ENCODE measurements around the gene RHCG.
"Not testable (repeated sequence)": the region's sequence is repeated elsewhere in the genome, so short reads cannot be mapped to it uniquely, and the experiment has no call there.

RHCG gene

GRCh38 chr15:89477411-89478242 lies 18.8 kb downstream of the RHCG start:
- no peak for DNase-seq (ENCODE audit: low read depth)

- DNase-seq (ENCODE audit: low read depth), result no peak
Measured at GRCh38 chr15:89475661-89476060, 20.7 kb downstream of the RHCG start.

GRCh38 chr15:89472785-89473256 lies 23.6 kb downstream of the RHCG start:
- no peak for DNase-seq (ENCODE audit: low read depth)

DNA sequence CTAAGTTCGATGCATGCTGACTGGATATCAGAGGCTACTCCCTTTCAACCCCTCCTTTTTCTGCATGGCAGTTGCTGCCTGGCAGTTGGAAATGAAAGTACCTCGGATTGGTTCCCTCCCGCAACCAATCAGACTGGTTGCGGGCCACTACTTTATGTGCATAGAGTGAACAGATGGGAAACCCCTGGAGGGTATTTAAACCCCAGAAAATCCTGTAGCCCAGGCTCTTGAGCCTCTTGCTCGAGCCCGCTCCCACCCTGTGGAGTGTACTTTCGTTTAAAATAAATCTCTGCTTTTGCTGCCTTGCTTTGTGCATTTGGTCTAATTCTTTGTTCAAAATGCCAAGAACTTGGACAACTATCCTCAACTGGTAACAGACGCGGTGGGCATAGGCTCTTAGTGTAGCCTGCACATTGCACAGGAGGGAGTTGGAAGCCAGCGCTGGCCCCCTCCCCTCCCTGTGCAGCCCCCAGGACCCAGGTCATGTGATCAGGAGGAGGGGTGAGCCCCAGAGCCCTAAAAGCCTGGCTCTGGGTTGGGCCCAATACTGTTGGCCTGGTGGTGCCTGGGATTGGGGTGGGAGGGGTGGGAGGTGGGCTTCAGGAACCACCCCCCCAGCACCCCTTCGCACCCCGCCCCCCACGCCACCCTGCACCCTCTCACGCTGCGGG lies 26.8 kb downstream of the RHCG start:
- no peak for DNase-seq (ENCODE audit: low read depth)

GRCh38 chr15:89468813-89469212 lies 27.6 kb downstream of the RHCG start:
- not testable (repeated sequence) for DNase-seq (ENCODE audit: low read depth)

DNA sequence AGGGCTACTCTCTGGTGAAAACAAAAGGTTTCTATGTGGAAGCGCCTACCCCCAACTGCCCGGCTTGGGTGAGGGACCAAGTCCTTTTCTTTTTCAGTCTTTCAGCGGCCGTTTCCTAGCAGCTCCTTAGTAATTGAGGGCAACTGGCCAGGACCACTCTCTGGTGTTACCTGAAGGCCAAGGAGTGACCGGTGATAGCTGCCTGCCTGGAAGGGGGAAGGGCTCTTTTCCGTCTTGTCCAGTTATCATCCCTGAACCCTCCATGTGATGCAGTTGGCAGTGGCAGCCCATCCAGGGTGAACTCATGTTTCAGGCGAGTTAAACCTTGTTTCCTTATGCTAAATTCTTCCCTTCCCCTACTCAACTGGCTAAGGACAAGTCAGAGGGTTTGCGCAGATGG lies 33.3 kb downstream of the RHCG start:
- DNase-seq (ENCODE audit: low read depth), result no peak

- DNase-seq (ENCODE audit: low read depth), result no peak
Measured at GRCh38 chr15:89462198-89462912, 34.0 kb downstream of the RHCG start.

DNA sequence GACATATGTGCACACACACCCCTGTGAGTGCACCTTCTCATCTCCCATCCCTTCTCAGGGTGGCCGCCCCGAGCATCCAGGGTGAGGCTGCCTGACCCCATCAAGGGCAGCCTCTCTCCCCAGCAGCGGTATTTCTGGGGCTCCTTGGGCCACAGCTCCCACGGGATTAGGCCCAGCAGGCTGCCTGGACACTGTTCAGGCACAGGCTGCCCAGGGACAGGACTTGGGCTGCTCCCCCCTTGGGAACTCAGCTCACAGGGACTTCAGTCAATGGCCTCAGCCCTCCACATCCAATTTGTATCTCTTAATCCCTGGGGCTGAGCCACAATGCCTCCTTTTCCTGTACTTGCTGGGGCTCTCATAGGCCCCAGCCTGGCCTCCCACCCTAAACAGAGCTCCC lies 35.0 kb downstream of the RHCG start:
- DNase-seq (ENCODE audit: low read depth), result no peak

DNA sequence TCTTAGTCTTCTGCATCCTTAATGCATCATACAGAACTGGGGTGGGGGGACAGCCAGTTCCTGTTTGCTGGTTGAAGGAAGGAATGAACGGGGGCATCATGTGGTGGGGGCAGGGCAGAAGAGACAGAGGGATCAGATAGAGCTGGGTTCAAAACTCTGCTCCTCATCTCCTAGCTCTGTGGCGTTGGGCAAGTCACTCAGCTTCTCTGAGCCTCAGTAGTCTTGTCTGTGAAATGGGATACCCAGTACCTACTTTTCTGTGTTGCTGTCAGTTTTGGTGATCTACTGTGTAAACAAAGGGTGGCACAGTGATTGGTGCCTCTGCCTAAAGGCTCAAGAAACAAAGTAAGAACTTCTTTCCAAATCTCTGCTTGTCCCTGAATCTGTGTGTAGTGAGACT lies 36.3 kb downstream of the RHCG start:
- no peak for DNase-seq (ENCODE audit: low read depth)

DNA sequence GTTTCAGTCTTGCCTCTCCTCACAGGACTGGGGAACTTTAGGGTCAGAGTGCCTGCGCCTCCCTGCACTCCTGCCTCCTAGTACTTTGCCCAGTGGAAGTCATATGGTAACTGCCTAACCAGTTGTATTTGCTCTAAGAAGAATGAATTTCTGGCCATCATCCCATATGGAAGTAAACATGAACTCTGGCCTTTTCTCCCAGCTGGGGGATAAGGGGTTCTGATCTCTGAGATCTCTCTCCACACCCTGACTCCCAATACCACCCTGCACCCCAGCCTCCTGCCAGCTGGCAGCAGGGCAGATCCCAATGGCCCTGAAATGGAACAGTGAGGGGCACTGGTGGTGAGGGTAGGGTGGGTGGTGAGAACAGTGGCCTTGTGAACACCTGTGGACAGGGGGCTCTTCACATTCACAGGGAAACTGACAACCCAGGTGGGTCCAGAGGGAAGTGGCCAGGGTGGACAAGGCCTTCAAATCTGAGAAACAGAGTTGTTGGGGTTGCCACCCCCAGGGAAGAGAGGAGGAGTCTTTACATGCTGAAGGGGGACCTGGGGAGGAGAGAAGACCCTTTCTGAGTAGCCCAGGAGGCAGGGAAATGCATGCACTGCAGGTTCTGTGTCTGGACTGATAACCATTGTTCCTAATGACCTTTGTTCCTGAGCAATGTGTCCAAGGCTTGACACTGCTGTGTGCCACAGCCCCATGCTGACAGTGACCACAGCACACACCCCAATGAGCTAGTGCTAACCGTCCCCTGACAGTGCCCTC lies 36.9 kb downstream of the RHCG start:
- no peak for DNase-seq (ENCODE audit: low read depth)

DNA sequence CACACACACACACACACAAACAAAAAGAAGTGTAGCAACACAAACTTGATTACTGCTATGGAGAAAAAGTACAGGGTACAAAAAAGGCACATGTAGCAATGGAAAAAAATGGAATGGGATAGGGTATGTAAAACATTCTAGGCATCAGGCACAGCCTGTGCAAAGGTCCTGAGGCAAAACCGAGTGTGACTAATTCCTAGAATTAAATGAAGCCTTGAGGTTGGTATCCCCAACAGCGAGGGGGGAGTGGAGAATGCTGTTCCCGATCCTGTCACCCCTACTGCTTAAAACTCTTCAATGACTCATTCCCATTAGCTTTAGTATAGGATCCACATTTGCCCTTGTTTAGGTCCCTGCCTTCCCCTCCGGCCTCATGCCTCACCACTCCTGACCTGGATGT lies 37.9 kb downstream of the RHCG start:
- no peak for DNase-seq (ENCODE audit: low read depth)

DNA sequence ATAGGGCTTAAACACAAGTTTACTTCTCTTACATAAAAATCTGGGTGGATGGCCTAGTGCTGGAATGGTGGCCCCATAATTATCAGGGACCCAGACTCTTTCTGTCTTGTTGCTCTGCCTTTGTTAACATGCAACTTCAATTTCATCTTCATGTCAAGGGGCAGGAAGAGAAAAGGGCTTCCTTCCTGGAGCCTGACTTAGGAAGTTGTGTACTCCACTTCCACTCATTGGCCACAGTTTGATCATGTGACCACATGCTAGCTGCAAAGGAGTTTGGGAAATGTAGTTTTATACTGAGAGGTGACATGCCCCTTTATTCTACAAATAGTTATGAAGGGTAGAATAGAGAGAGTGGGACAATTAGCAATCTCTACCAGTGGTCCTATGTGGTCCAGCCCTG lies 39.3 kb downstream of the RHCG start:
- DNase-seq (ENCODE audit: low read depth), result no peak

- DNase-seq (ENCODE audit: low read depth), result no peak
Measured at GRCh38 chr15:89455535-89455934, 40.8 kb downstream of the RHCG start.

- DNase-seq (ENCODE audit: low read depth), result no peak
Measured at GRCh38 chr15:89452330-89452836, 44.0 kb downstream of the RHCG start.

GRCh38 chr15:89451846-89452245 lies 44.5 kb downstream of the RHCG start:
- no peak for DNase-seq (ENCODE audit: low read depth)

- DNase-seq (ENCODE audit: low read depth), result no peak
Measured at GRCh38 chr15:89450076-89451006, 46.0 kb downstream of the RHCG start.

GRCh38 chr15:89448825-89449224 lies 47.6 kb downstream of the RHCG start:
- no peak for DNase-seq (ENCODE audit: low read depth)

DNA sequence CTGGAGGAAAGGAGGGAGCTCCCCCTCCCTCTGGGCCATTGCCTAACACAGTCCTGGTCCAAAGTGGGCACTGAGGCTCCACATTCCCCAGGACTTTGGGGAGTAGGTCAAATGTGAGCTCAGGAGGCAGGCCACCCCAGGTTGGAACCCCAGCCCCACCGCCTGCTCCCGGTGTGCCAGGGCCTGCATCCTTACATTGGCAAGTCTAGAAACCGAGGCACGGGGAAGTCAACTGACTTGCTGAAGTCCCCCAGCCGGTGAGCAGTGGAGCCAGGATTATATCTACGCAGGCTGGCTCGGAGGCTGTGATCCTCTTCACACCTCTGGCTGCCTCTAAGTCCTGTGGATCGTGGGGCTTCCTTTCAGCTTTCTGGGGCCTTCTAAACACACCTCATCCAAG lies 48.7 kb downstream of the RHCG start:
- DNase-seq (ENCODE audit: low read depth), result no peak

DNA sequence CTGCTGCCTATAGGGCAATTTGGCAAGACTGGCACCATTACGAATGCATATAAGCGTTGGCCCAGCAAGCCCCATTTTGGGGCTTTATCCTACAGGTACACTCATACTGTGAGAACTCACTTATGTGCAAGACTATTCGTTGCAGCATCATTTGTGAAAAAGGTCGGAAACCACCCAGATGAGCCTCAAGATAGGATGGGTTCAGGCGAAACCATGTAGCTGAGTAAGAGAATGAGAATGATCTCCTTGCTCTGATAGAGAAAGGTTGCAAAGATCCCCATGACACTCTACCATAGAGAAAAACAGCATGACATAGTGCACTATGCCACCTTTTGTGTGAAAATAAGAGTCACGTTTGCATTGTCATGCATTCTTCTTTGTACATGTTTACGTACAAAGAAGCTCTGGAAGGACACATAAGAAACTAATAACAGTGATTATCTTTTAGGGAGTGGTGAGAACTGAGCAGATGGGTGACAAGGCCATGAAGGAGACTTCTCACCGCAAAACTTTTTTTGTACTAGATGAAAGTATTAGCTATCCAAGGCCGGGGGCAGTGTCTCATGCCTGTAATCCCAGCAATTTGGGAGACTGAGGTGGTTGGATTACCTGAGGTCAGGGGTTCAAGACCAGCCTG lies 50.0 kb downstream of the RHCG start:
- DNase-seq (ENCODE audit: low read depth), result no peak

DNA sequence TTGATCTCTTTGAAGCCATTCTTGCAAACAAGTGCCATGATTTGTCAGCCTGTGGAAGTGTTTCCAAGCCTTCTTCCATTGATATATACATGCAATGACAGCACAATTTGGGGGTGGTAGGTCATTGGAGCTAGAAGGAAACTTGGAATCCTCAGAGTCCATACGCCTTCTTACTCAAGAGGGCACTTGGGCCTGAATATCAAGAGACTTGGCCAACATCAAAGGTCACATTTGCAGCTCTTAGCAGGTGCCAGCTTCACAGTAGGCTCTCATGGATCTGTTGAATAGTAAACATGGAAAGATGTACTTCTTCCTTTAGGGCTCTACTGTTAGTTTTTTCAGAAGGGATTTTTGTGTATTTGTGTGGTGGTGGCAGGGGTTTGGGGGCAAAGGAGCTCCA lies 50.9 kb downstream of the RHCG start:
- no peak for DNase-seq (ENCODE audit: low read depth)
